Testis (tissue), 3 donors: ENCODE measurements around the gene ANKH. TPM values are rescaled to one million over a fixed set of nuclear protein-coding genes. Genes with fewer than 3 reads are reported as not detected.

Experiments
- DNase-seq: peaks from one replicate; pipeline ENCODE4 v3.0.0-alpha.2; 2019
- H3K27ac ChIP-seq, 2 donors: fragments of 200-600 bp; sonication (generic); one replicate each; pipeline ENCODE4 v1.5.1; 2019
- H3K27me3 ChIP-seq: fragments of 200-600 bp; sonication (generic); one replicate; pipeline ENCODE4 v1.5.1; 2019
- H3K36me3 ChIP-seq: fragments of 200-600 bp; sonication (generic); one replicate; pipeline ENCODE4 v1.5.1; 2017; ENCODE audit warnings: low read depth; ENCODE audit errors: missing control alignments
- H3K4me1 ChIP-seq: fragments of 200-600 bp; sonication (generic); one replicate; pipeline ENCODE4 v1.5.1; 2019
- H3K4me3 ChIP-seq, 2 donors: fragments of 200-600 bp; sonication (generic); one replicate each; pipeline ENCODE4 v1.5.1; 2017 to 2019
- H3K9me3 ChIP-seq: fragments of 200-600 bp; sonication (generic); one replicate; pipeline ENCODE4 v1.5.1; 2017
- CTCF ChIP-seq, 3 experiments: fragments of 450-650 bp in 2 of 3; fragments of 200-600 bp in 1 of 3; sonication (generic) in 1 of 3; IDR thresholded peaks; one replicate each; pipeline ENCODE4 v1.5.1; 2016 to 2019; ENCODE audit warnings: antibody characterized with exemption in 3 of 3, mild to moderate bottlenecking in 2 of 3, moderate library complexity in 1 of 3
- POLR2A ChIP-seq: fragments of 450-650 bp; IDR thresholded peaks from one replicate; pipeline ENCODE4 v1.6.1; 2017; ENCODE audit warnings: antibody characterized with exemption, mild to moderate bottlenecking, moderate library complexity
- WGBS, 2 donors: methylation state at CpG; one replicate each; pipeline ENCODE4 v1.1.5; 2018; 5-methylcytosine and 5-hydroxymethylcytosine counted together
- intact Hi-C: fragments of 100-400 bp; cut with DNase I; formaldehyde crosslinking; loops from one replicate; pipeline ENCODE4 v1.15.1; 2023; ENCODE audit warnings: low total_unique reads
- polyA plus RNA-seq: library from polyadenylated mRNA; stranded (reverse); fragments of 350-450 nt; fragmentation: Illumina TruSeq; extraction: RNeasy Lipid Tissue Mini Kit (QIAGEN cat#74804); gene quantifications from one replicate; pipeline ENCODE4 v1.2.3, GENCODE V29; 2014; ENCODE audit warnings: low read depth, low replicate concordance; ENCODE audit not compliant: insufficient read depth
- total RNA-seq, 2 donors: library from RNA; depleted of rRNA; stranded (reverse); fragments of >200 nt; gene quantifications; one replicate each; pipeline ENCODE4 v1.2.3, GENCODE V29; 2016

Gene ANKH
- total and polyA plus RNA-seq, 3 donors from 2014 or later, result 14.3 to 16.2 (median 15.8) TPM

- Histone ChIP-seq H3K9me3 (no peaks in the 10 kb centered on the region), H3K36me3 (no peaks in the 10 kb centered on the region), H3K27ac (no peak overlapping the region), H3K4me3 (no peak overlapping the region), H3K27me3 (no peaks in the 10 kb centered on the region), H3K4me1 (no peaks in the 10 kb centered on the region)
- DNase-seq, result no peak
- WGBS, 2 donors, result 62 to 65% methylated on average over 6 of the region's 6 CpGs
- intact Hi-C loops, result no loop called here
- TF ChIP-seq POLR2A (no peak), CTCF (IDR thresholded peaks at IDR 0.05) (no peak)
Measured at GRCh38 chr5:14908172-14908571, 36.6 kb upstream of the ANKH start.

DNA sequence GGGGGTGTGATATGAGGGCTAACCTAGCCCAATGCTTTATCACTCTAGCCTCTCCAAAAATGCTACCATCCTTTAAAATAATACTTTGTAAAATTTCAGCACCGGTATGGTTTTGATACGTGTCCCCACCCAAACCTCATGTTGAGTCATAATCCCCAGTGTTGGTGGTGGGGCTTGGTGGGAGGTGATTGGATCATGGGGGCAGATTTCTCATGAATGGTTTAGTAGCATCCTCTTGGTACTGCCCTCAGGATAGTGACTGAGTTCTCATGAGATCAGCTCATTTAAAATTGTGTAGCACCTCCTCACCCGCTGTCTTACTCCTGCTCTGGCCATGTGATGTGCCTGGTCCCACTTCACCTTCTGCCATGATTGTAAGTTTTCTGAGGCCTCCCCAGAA lies 35.0 kb upstream of the ANKH start:
- no peaks in the 10 kb centered on the region for H3K4me1 ChIP-seq
- no peak overlapping the region for H3K4me3 ChIP-seq
- no peaks in the 10 kb centered on the region for H3K27me3 ChIP-seq
- no peak for DNase-seq
- H3K27ac ChIP-seq, result no peak overlapping the region
- WGBS, 2 donors, result 89 to 97% methylated on average over 3 of the region's 3 CpGs
- no peaks in the 10 kb centered on the region for H3K36me3 ChIP-seq
- TF ChIP-seq POLR2A, result no peak
- TF ChIP-seq CTCF (IDR thresholded peaks at IDR 0.05), result no peak
- no peaks in the 10 kb centered on the region for H3K9me3 ChIP-seq
- intact Hi-C loops, result no loop called here

- H3K36me3 ChIP-seq, result no peaks in the 10 kb centered on the region
- no peaks in the 10 kb centered on the region for H3K27me3 ChIP-seq
- H3K9me3 ChIP-seq, result no peaks in the 10 kb centered on the region
- H3K4me3 ChIP-seq, result no peak overlapping the region
- peaks cover 6% of the 10 kb centered on the region for H3K4me1 ChIP-seq
- 85 to 87% methylated on average over 14 of the region's 14 CpGs for WGBS, 2 donors
- no peak overlapping the region for H3K27ac ChIP-seq
- no peak for DNase-seq
- intact Hi-C loops, result no loop called here
- TF ChIP-seq CTCF (IDR thresholded peaks at IDR 0.05) (no peak), POLR2A (no peak)
Measured at GRCh38 chr5:14902826-14903560, 31.4 kb upstream of the ANKH start.

GRCh38 chr5:14901462-14902051 lies 30.0 kb upstream of the ANKH start:
- H3K4me3 ChIP-seq, result no peak overlapping the region

More at GRCh38 chr5:14901462-14902051, 30.0 kb upstream of the ANKH start:
- H3K36me3 ChIP-seq, result no peaks in the 10 kb centered on the region
- 60 to 67% methylated on average over 7 of the region's 7 CpGs for WGBS, 2 donors
- TF ChIP-seq POLR2A, result no peak
- TF ChIP-seq CTCF (IDR thresholded peaks at IDR 0.05), result no peak
- H3K27me3 ChIP-seq, result no peaks in the 10 kb centered on the region
- peaks cover 6% of the 10 kb centered on the region for H3K4me1 ChIP-seq
- H3K27ac ChIP-seq, result no peak overlapping the region
- H3K9me3 ChIP-seq, result no peaks in the 10 kb centered on the region
- DNase-seq, result no peak
- intact Hi-C loops, result no loop called here
